ENCODE results near the gene RIT1.

- TF ChIP-seq CTCF (IDR thresholded peaks at IDR 0.05): no peak
- TF ChIP-seq ATF2 (CRISPR knock-in tag; IDR thresholded peaks at IDR 0.05; ENCODE audit: borderline replicate concordance, low read depth): no peak
- no peak for TF ChIP-seq CREM (CRISPR knock-in tag; IDR thresholded peaks at IDR 0.05)
- no peak for TF ChIP-seq ATF6 (CRISPR knock-in tag; IDR thresholded peaks at IDR 0.05)
- TF ChIP-seq EMX1 (CRISPR knock-in tag; IDR thresholded peaks at IDR 0.05): no peak
- TF ChIP-seq ELF4 (CRISPR knock-in tag; IDR thresholded peaks at IDR 0.05; ENCODE audit: low read depth): no peak
- no peak for TF ChIP-seq ATF3 (CRISPR knock-in tag; conservative IDR thresholded peaks at IDR 0.05)
- TF ChIP-seq CDX4 (CRISPR knock-in tag; IDR thresholded peaks at IDR 0.05; ENCODE audit: borderline replicate concordance): no peak
- TF ChIP-seq SP1 (CRISPR knock-in tag; conservative IDR thresholded peaks at IDR 0.05): no peak
- no peak for TF ChIP-seq ZNF232 (CRISPR knock-in tag; IDR thresholded peaks at IDR 0.05)
- TF ChIP-seq TEAD4 (CRISPR knock-in tag; IDR thresholded peaks at IDR 0.05): no peak
- TF ChIP-seq MAX (CRISPR knock-in tag; IDR thresholded peaks at IDR 0.05): no peak
Measured at GRCh38 chr1:155938220-155938627, 27.1 kb upstream of the RIT1 start.

All from WTC11 (cell line).